NT2/D1 (cell line): ENCODE measurements around the gene HAVCR2.

Source experiments
- DNase-seq: peaks from one replicate; pipeline ENCODE4 v3.0.0-alpha.2; 2011; ENCODE audit warnings: low read depth, low spot score
- H3K27me3 ChIP-seq: 2 replicates; pipeline ENCODE4 v1.6.0; 2011; ENCODE audit warnings: mild to moderate bottlenecking; ENCODE audit not compliant: insufficient read length, insufficient read depth
- H3K36me3 ChIP-seq: 2 replicates; pipeline ENCODE4 v1.6.1; 2011; ENCODE audit warnings: mild to moderate bottlenecking, low read length, mixed read lengths; ENCODE audit not compliant: insufficient read depth, insufficient read length
- H3K4me1 ChIP-seq: 2 replicates; pipeline ENCODE4 v1.5.1; 2011; ENCODE audit not compliant: insufficient read depth, insufficient read length
- H3K4me3 ChIP-seq: 2 replicates; pipeline ENCODE4 v1.5.1; 2011; ENCODE audit warnings: low read depth; ENCODE audit not compliant: insufficient read length
- H3K9ac ChIP-seq: 2 replicates; pipeline ENCODE4 v1.6.0; 2011; ENCODE audit warnings: low read depth; ENCODE audit not compliant: insufficient read length
- H3K9me3 ChIP-seq: 2 replicates; pipeline ENCODE4 v1.5.1; 2011; ENCODE audit warnings: mild to moderate bottlenecking, low read length; ENCODE audit not compliant: insufficient read depth
- SUZ12 ChIP-seq: IDR thresholded peaks from 2 replicates; pipeline ENCODE4 v1.6.1; 2011; ENCODE audit not compliant: insufficient read length, insufficient read depth; ENCODE audit errors: extremely low read depth
- YY1 ChIP-seq: IDR thresholded peaks from 2 replicates; pipeline ENCODE4 v1.6.1; 2011; ENCODE audit not compliant: insufficient read length, insufficient read depth
- ZNF274 ChIP-seq: IDR thresholded peaks from 2 replicates; pipeline ENCODE4 v1.6.1; 2011; ENCODE audit warnings: mild to moderate bottlenecking, low read depth, low read length

HAVCR2 gene

GRCh38 chr5:157108976-157109375 lies at the start of gene HAVCR2:
TSS of gene HAVCR2 (minus strand) at chr5:157109044. CDS start at chr5:157108983, 61 bp downstream.
- H3K4me3 ChIP-seq = no peak within 1 kb of the TSS
- H3K36me3 ChIP-seq = no peaks in the 10 kb centered on the region

DNA sequence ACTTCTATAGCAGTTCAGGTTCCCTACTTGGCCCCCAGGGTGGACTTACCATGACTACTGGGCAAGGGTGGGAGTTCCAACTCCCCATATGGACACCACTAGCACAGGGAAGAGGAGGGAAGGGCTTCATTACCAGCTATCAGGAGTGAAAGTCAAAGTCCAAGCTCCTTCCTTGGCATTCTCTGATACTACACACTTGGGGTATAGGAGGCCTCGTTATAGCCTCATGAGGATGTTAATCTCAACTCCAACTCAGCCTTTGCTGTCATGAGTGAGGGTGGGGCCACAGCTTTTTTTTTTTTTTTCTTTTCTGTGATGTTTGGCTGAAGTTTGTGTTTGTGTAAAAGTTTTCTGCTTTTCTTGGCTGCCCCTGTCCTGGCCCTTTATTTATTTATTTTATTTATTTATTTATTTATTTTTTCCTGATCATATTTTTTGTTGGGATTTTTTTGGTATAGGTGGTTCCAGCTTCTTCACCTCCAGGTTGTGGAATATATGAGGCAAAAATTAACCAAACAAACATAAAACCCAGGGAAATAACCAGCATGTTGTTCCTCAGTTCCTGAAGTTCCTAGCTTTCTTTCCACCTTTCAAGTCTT lies 48.5 kb upstream of the HAVCR2 start:
- DNase-seq = no peak
- no peaks in the 10 kb centered on the region for H3K4me1 ChIP-seq
- no peak overlapping the region for H3K9ac ChIP-seq
- H3K9me3 ChIP-seq = no peaks in the 10 kb centered on the region
- no peaks in the 10 kb centered on the region for H3K36me3 ChIP-seq
- H3K27me3 ChIP-seq = no peaks in the 10 kb centered on the region
- no peak overlapping the region for H3K4me3 ChIP-seq
- TF ChIP-seq SUZ12 = no peak

More at GRCh38 chr5:157108976-157109375, at the start of gene HAVCR2:
- no peaks in the 10 kb centered on the region for H3K27me3 ChIP-seq
- no peak for DNase-seq
- no peak for TF ChIP-seq YY1
- no peak for TF ChIP-seq ZNF274
- no peak for TF ChIP-seq SUZ12
- no peaks in the 10 kb centered on the region for H3K4me1 ChIP-seq
- H3K9ac ChIP-seq = no peak within 1 kb of the TSS
- no peaks in the 10 kb centered on the region for H3K9me3 ChIP-seq

DNA sequence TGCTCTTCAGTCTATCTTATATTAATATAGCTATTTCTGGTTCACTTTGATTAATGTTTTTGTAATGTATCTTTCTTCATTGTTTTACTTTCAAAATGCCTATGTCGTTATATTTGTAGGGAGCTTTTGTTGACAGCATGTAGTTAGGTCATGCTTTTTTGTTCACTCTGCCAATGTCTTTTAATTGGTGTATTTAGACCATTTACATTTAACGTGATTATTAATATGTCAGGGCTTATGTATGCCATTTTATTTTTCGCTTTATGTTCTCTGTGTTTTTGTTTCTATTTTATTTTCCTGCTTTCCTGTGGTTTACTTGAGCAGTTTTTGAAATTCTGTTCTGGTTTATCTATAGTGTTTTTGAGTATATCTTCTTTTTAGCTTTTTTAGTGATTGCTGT lies 46.5 kb upstream of the HAVCR2 start:
- no peaks in the 10 kb centered on the region for H3K4me1 ChIP-seq
- no peak for DNase-seq
- no peaks in the 10 kb centered on the region for H3K36me3 ChIP-seq
- no peak overlapping the region for H3K9ac ChIP-seq
- no peaks in the 10 kb centered on the region for H3K27me3 ChIP-seq
- H3K9me3 ChIP-seq = no peaks in the 10 kb centered on the region
- TF ChIP-seq YY1 = no peak
- no peak for TF ChIP-seq ZNF274
- no peak for TF ChIP-seq SUZ12
- H3K4me3 ChIP-seq = no peak overlapping the region

DNA sequence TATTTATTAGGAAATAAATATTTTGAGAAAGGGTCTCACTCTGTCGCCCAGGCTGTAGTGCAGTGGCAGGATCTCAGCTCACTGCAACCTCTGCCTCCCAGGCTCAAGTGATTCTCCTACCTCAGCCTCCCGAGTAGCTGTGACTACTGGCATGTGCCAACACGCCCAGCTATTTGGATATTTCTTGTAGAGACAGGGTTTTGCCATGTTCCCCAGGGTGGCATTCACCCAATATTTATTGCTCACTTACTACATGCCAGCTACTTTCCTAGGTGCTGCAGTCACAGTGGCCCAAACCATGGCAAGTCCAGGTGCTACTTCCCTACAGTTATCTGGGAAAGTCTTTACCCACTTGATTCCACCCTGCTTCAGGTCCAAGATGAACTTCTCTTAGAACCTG lies 42.2 kb upstream of the HAVCR2 start:
- no peaks in the 10 kb centered on the region for H3K36me3 ChIP-seq
- H3K9me3 ChIP-seq = no peaks in the 10 kb centered on the region
- TF ChIP-seq YY1 (no peak), SUZ12 (no peak), ZNF274 (no peak)
- no peak overlapping the region for H3K9ac ChIP-seq
- no peaks in the 10 kb centered on the region for H3K27me3 ChIP-seq
- no peak for DNase-seq
- H3K4me3 ChIP-seq = no peak overlapping the region
- no peaks in the 10 kb centered on the region for H3K4me1 ChIP-seq

DNA sequence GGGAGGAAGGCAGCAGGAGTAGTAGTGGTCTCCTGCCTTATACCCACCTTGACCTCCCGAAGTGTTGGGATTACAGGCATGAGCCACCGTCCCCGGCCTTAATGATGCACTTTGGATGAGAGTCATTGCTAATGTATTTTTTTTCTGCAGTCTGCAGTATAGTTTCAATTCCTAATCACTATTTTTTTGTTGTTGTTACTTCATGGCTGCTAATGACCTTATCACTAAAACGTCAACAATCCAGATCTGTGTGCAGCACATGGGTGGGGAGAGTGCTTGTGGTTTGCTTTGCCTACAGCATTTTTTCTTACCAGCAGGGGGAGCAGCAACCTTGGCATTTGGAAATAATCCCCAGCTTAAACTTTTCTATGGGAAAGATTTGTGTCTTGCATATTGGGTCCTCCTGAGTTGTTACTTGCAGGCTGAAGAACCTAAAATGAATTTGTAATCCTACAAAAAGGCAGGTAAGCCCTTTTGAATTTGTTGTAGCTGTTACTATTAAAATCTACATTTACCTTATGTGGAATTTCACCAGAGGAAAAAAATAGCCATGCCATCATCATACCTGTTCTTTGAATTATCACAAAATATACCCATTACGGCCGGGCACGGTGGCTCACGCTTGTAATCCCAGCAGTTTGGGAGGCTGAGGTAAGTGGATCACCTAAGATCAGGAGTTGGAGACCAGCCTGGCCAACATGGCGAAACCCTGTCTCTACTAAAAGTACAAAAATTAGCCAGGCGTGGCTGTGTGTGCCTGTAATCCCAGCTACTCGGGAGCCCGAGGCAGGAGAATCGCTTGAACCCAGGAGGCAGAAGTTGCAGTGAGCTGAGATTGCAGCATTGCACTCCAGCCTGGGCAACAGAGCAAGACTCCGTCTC lies 40.1 kb upstream of the HAVCR2 start:
- H3K9ac ChIP-seq = no peak overlapping the region
- H3K4me3 ChIP-seq = no peak overlapping the region
- DNase-seq = peak; percentile 51
- no peaks in the 10 kb centered on the region for H3K27me3 ChIP-seq
- H3K9me3 ChIP-seq = no peaks in the 10 kb centered on the region
- no peak for TF ChIP-seq SUZ12
- TF ChIP-seq ZNF274 = no peak
- TF ChIP-seq YY1 = no peak
- H3K36me3 ChIP-seq = no peaks in the 10 kb centered on the region
- H3K4me1 ChIP-seq = no peaks in the 10 kb centered on the region

GRCh38 chr5:157143127-157143971 lies 34.5 kb upstream of the HAVCR2 start:
- peak overlapping the region; percentile 76 for H3K9ac ChIP-seq
- H3K36me3 ChIP-seq = peaks cover 10% of the 10 kb centered on the region
- H3K4me3 ChIP-seq = peak overlapping the region; percentile 92
- H3K9me3 ChIP-seq = no peaks in the 10 kb centered on the region
- H3K4me1 ChIP-seq = no peaks in the 10 kb centered on the region
- DNase-seq = no peak
- H3K27me3 ChIP-seq = no peaks in the 10 kb centered on the region
- TF ChIP-seq YY1 (no peak), SUZ12 (no peak), ZNF274 (no peak)
